HepG2 (cell line): Measurements from ENCODE around the gene KLHL40. TPM values are rescaled to one million over a fixed set of nuclear protein-coding genes. Genes with fewer than 3 reads are reported as not detected.

Experiments used
- ASH2L ChIP-seq: fragments of 300-600, 200-600 bp; sonication (generic); IDR thresholded peaks from 2 replicates; pipeline ENCODE4 v1.7.0; 2017; ENCODE audit warnings: low read depth, mild to moderate bottlenecking, moderate library complexity, mixed read lengths, low read length; ENCODE audit not compliant: insufficient read length
- KIAA2018 ChIP-seq: sonication (generic); formaldehyde crosslinking; IDR thresholded peaks from 2 replicates; pipeline ENCODE4 v1.5.0; 2020; ENCODE audit warnings: mild to moderate bottlenecking, missing genetic modification reagents, borderline replicate concordance
- PAF1 ChIP-seq: IDR thresholded peaks from 2 replicates; pipeline ENCODE4 v1.6.1; 2016; ENCODE audit warnings: missing genetic modification reagents, missing compliant biosample characterization
- PCBP2 ChIP-seq: fragments of 200-400 bp; formaldehyde crosslinking; optimal IDR thresholded peaks from 2 replicates; pipeline ENCODE3; 2018; ENCODE audit warnings: low read length, low read depth; ENCODE audit not compliant: poor library complexity, severe bottlenecking
- RERE ChIP-seq: IDR thresholded peaks from 2 replicates; pipeline ENCODE4 v1.6.1; 2016; ENCODE audit warnings: low read depth, missing genetic modification reagents, missing compliant biosample characterization
- ZBTB21 ChIP-seq: sonication (generic); formaldehyde crosslinking; IDR thresholded peaks from 2 replicates; pipeline ENCODE4 v1.4.0; 2020; ENCODE audit warnings: missing genetic modification reagents
- ZKSCAN5 ChIP-seq: sonication (generic); formaldehyde crosslinking; IDR thresholded peaks from 2 replicates; pipeline ENCODE4 v1.5.1; 2020; ENCODE audit warnings: mild to moderate bottlenecking, missing genetic modification reagents
- ZNF276 ChIP-seq: sonication (generic); formaldehyde crosslinking; IDR thresholded peaks from 2 replicates; pipeline ENCODE4 v1.4.0; 2020; ENCODE audit warnings: mild to moderate bottlenecking, low read depth, missing genetic modification reagents
- polyA plus RNA-seq, 8 experiments: library from polyadenylated mRNA; depleted of rRNA in 3 of 8; stranded (reverse) in 7 of 8; unstranded in 1 of 8; fragments of >200 nt; fragmentation: Illumina TruSeq in 4 of 8; extraction: Trizol in 4 of 8; gene quantifications; 2 replicates each; pipeline versions ENCODE4 v1.2.1 to v1.2.3, GENCODE V29; 2011 to 2016; ENCODE audit warnings: low read depth in 4 of 8, missing spikeins in 1 of 8, mixed read lengths in 1 of 8; ENCODE audit not compliant: insufficient read depth in 1 of 8
- total RNA-seq, 5 experiments: library from RNA; depleted of rRNA; stranded (reverse); fragments of >200 nt; fragmentation: Illumina TruSeq; extraction: Trizol; gene quantifications; 2 replicates each; pipeline ENCODE4 v1.2.3, GENCODE V29; 2016; ENCODE audit warnings: low read depth in 1 of 5
- TF ChIP-seq, protein P1 (sequence below): sonication (generic); formaldehyde crosslinking; IDR thresholded peaks from 2 replicates; pipeline ENCODE4 v1.4.0; 2020; ENCODE audit warnings: missing genetic modification reagents

The KLHL40 gene
- total and polyA plus RNA-seq, 2 of the 13 experiments (the other 11 are each of a cell fraction or from before 2014, with no cell fraction given), result not detected

DNA sequence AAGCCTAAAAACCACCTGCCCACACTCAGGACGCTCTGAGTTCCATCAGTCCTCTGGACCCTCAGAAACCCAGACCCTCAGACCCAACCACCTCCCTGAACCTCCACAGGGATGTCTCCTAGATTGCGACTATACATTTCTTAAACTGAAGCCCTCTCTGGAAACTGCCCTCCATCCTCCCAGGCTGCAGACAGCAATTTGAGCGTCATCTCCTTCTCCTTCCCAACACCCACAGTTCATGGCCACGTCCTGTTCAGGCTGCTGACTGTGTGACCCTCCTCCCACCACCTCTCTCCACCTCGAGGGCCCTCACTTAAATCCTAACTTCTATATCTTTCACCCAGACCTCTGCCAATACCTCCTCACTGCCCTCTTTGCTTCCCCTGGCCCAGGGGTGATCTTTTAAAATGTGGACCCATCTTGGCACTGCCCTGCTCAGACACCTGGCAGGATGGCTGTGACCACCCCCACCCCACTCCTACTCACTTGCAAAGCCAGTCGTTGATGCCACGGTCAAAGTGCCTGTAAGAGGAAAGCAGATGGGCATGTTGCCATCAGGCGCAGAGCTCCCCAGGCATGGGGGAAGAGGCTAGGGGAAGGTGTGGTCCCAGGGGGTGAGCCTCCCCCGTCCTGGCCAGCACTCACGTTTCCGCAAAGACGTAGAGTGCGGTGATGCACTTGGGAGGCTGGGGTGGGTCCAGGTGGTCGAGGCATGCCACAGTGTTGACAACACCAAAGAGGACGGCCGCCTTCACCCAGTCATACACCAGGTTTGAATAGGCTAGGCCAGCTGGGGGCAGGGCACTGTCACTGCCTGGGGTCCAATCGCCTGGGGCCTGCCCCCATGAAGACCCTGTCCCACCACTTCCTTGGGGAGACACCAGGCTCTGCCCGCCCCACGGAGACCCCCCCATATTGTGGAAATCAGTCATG lies 11.3 kb downstream of the KLHL40 start (continued):
- TF ChIP-seq RERE, result no peak
- no peak for TF ChIP-seq ZNF276 (CRISPR knock-in tag)
- no peak for TF ChIP-seq ASH2L
- TF ChIP-seq PCBP2, result no peak
- TF ChIP-seq KIAA2018 (CRISPR knock-in tag), result no peak
- no peak for TF ChIP-seq PAF1 (CRISPR knock-in tag)
- TF ChIP-seq, protein P1, sequence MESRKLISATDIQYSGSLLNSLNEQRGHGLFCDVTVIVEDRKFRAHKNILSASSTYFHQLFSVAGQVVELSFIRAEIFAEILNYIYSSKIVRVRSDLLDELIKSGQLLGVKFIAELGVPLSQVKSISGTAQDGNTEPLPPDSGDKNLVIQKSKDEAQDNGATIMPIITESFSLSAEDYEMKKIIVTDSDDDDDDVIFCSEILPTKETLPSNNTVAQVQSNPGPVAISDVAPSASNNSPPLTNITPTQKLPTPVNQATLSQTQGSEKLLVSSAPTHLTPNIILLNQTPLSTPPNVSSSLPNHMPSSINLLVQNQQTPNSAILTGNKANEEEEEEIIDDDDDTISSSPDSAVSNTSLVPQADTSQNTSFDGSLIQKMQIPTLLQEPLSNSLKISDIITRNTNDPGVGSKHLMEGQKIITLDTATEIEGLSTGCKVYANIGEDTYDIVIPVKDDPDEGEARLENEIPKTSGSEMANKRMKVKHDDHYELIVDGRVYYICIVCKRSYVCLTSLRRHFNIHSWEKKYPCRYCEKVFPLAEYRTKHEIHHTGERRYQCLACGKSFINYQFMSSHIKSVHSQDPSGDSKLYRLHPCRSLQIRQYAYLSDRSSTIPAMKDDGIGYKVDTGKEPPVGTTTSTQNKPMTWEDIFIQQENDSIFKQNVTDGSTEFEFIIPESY (CRISPR knock-in tag), result no peak
- no peak for TF ChIP-seq ZBTB21 (CRISPR knock-in tag)
- TF ChIP-seq ZKSCAN5, result no peak
